ENCODE data around the gene GNPDA1.

GNPDA1 gene

GRCh38 chr5:141994511-141995136 is 18.2 kb downstream of the GNPDA1 start:
- Mint-ChIP-seq H3K27me3 (ENCODE audit: low read depth) (no peaks in the 10 kb centered on the region), H3K36me3 (ENCODE audit: low read depth) (peaks cover 23% of the 10 kb centered on the region), H3K4me1 (ENCODE audit: low read depth) (peaks cover 3% of the 10 kb centered on the region), H3K27ac (no peak overlapping the region), H3K4me3 (no peak overlapping the region), H3K9me3 (no peaks in the 10 kb centered on the region)
- DNase-seq (ENCODE audit: low spot score): no peak

DNA sequence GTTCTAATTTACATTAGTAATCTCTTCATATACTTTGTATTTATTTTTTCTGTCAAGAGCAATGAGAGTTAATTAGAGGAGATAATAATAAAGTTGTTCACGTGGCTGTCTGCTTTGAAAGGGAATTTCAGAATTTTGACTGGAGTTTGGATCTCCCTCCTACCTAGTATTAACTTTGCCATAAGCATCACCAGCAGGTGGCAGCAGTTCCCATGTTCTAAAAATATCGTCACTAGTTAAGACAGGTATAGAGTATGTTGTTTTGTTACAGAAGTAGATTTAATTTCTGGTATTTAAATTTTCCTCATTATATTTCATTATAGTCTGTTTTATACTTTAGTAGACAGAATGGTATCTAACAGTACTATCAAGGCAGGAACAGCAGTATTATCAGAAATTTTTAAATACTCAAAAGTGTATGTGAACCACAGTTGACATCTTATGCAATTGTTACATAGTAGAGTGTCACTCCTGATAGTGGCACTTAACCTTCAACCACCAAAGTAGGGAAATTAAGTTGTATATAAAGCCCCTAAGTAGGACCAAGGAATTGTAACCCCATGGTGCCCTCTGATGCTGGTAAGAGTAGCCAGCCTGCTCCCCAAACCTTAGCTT is 20.4 kb downstream of the GNPDA1 start:
- no peaks in the 10 kb centered on the region for H3K9me3 Mint-ChIP-seq
- DNase-seq (ENCODE audit: low spot score): peak; percentile 57
- peaks cover 26% of the 10 kb centered on the region for H3K36me3 Mint-ChIP-seq (ENCODE audit: low read depth)
- peaks cover 3% of the 10 kb centered on the region for H3K4me1 Mint-ChIP-seq (ENCODE audit: low read depth)
- H3K27me3 Mint-ChIP-seq (ENCODE audit: low read depth): no peaks in the 10 kb centered on the region
- no peak overlapping the region for H3K4me3 Mint-ChIP-seq
- no peak overlapping the region for H3K27ac Mint-ChIP-seq

GRCh38 chr5:141989720-141990119 is 23.1 kb downstream of the GNPDA1 start:
- Mint-ChIP-seq H3K9me3 (no peaks in the 10 kb centered on the region), H3K36me3 (ENCODE audit: low read depth) (peaks cover 29% of the 10 kb centered on the region), H3K27me3 (ENCODE audit: low read depth) (no peaks in the 10 kb centered on the region), H3K4me1 (ENCODE audit: low read depth) (peaks cover 3% of the 10 kb centered on the region), H3K27ac (no peak overlapping the region), H3K4me3 (no peak overlapping the region)
- DNase-seq (ENCODE audit: low spot score): no peak

- no peak overlapping the region for H3K4me3 Mint-ChIP-seq
- H3K27me3 Mint-ChIP-seq (ENCODE audit: low read depth): no peaks in the 10 kb centered on the region
- H3K36me3 Mint-ChIP-seq (ENCODE audit: low read depth): peaks cover 34% of the 10 kb centered on the region
- DNase-seq (ENCODE audit: low spot score): no peak
- no peak overlapping the region for H3K27ac Mint-ChIP-seq
- no peaks in the 10 kb centered on the region for H3K9me3 Mint-ChIP-seq
- no peaks in the 10 kb centered on the region for H3K4me1 Mint-ChIP-seq (ENCODE audit: low read depth)
Observed at GRCh38 chr5:141986072-141986471, 26.8 kb downstream of the GNPDA1 start.

GRCh38 chr5:141982626-141983025 is 30.2 kb downstream of the GNPDA1 start:
- Mint-ChIP-seq H3K4me1 (ENCODE audit: low read depth) (no peaks in the 10 kb centered on the region), H3K36me3 (ENCODE audit: low read depth) (peaks cover 42% of the 10 kb centered on the region), H3K27me3 (ENCODE audit: low read depth) (no peaks in the 10 kb centered on the region), H3K9me3 (no peaks in the 10 kb centered on the region), H3K4me3 (no peak overlapping the region), H3K27ac (no peak overlapping the region)
- no peak for DNase-seq (ENCODE audit: low spot score)

- Mint-ChIP-seq H3K4me1 (ENCODE audit: low read depth) (peaks cover 9% of the 10 kb centered on the region), H3K27me3 (ENCODE audit: low read depth) (no peaks in the 10 kb centered on the region), H3K27ac (no peak overlapping the region), H3K36me3 (ENCODE audit: low read depth) (peaks cover 48% of the 10 kb centered on the region), H3K4me3 (no peak overlapping the region), H3K9me3 (no peaks in the 10 kb centered on the region)
- no peak for DNase-seq (ENCODE audit: low spot score)
Observed at GRCh38 chr5:141978389-141978788, 34.4 kb downstream of the GNPDA1 start.

- Mint-ChIP-seq H3K27ac (no peak overlapping the region), H3K27me3 (ENCODE audit: low read depth) (no peaks in the 10 kb centered on the region), H3K9me3 (no peaks in the 10 kb centered on the region), H3K4me1 (ENCODE audit: low read depth) (peaks cover 13% of the 10 kb centered on the region), H3K4me3 (no peak overlapping the region), H3K36me3 (ENCODE audit: low read depth) (peaks cover 51% of the 10 kb centered on the region)
- DNase-seq (ENCODE audit: low spot score): no peak
Observed at GRCh38 chr5:141976176-141976575, 36.7 kb downstream of the GNPDA1 start.

DNA sequence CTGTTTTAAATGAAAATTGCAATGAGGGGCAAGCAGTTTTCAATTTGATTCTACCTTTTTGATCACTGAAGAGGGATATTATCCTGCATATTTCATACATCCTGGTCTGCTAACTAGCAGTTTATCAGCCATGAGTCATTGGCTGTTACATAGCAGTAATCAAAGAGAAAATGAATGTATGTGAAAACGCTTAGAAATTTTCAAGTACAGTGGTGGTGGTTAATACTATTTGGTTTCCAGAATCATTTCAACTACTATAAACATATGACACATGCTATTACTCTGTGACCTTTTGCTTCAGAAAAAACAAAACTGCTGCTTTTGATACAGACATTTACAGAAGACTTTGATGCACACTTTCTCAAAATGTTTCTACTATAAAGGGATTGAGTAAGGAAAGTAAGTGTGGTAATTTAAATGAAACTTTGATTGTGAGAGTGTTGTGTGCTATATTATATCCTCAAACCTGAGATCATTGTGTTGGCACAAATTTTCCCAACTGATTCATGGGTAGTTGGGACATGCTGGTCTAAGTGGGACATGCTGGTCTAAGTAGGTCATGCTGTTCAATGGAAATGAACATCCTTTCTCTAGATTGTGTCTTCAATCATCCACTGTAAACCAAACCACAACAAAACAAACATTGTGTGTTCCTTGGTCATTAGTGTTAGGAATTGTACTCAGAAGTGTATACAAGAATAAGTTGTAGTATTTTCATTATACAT is 38.8 kb downstream of the GNPDA1 start:
- Mint-ChIP-seq H3K36me3 (ENCODE audit: low read depth) (peaks cover 41% of the 10 kb centered on the region), H3K4me3 (no peak overlapping the region), H3K9me3 (no peaks in the 10 kb centered on the region), H3K27me3 (ENCODE audit: low read depth) (no peaks in the 10 kb centered on the region), H3K4me1 (ENCODE audit: low read depth) (peaks cover 27% of the 10 kb centered on the region), H3K27ac (peak overlapping the region; percentile 63)
- DNase-seq (ENCODE audit: low spot score): no peak

DNA sequence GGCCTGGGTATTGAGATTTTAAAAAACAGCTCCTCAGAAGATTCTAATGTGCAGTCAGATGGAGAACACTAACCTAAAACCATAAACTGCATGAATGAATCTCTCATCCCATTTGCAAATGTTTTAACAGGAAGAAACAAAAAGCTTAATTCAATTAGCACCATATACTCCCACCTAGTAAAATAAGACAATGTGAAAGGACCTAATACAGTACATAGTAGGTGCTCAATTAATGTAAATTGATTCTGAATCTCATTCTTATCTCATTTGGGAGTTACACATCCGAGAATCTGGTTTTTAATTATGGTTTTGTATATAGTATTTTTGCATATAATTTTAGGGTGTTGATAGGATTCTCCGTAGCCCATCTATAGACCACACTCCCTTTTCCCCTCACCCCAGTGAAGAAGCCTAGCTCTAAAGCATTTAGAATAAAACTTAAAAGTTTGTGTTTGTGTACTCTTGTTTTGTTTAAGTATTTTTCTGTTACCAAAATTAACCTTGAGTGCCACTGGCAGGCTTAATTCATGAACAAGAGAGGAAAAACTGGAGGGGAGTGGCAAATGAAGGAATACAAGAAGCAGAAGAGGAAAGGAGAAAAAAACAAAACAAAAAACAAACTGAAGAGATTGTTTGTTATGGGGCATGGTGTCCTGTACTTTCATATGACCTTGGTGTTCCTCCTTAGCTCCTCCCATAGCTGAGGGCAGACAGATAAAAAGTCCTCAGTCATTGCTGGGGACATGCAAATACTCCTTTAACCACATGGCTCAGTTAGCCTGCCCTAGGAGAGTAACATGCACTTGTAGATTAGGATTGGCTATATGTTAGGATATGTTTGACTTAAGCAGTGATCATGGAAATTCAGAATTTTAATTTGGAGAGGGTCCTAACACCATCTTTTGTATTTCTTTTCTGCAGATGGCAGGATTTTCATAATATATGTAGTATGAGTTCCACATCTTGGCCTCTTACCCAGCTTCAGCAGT is 42.8 kb downstream of the GNPDA1 start:
- Mint-ChIP-seq H3K27me3 (ENCODE audit: low read depth) (no peaks in the 10 kb centered on the region), H3K27ac (peak overlapping the region; percentile 98), H3K36me3 (ENCODE audit: low read depth) (peaks cover 30% of the 10 kb centered on the region), H3K4me1 (ENCODE audit: low read depth) (peaks cover 35% of the 10 kb centered on the region), H3K4me3 (peak overlapping the region; percentile 93), H3K9me3 (no peaks in the 10 kb centered on the region)
- DNase-seq (ENCODE audit: low spot score): peak; percentile 28

- DNase-seq (ENCODE audit: low spot score): peak; percentile 97
- H3K27me3 Mint-ChIP-seq (ENCODE audit: low read depth): no peaks in the 10 kb centered on the region
- peak within 1 kb of the TSS; percentile 93 for H3K4me3 Mint-ChIP-seq
- peaks cover 20% of the 10 kb centered on the region for H3K36me3 Mint-ChIP-seq (ENCODE audit: low read depth)
- peaks cover 31% of the 10 kb centered on the region for H3K4me1 Mint-ChIP-seq (ENCODE audit: low read depth)
- H3K9me3 Mint-ChIP-seq: no peaks in the 10 kb centered on the region
- peak within 1 kb of the TSS; percentile 98 for H3K27ac Mint-ChIP-seq
Observed at GRCh38 chr5:141968914-141969608, 43.8 kb downstream of the GNPDA1 start, which contains the start of gene RNF14. TSS of gene RNF14 (plus strand) at chr5:141969105. CDS start at chr5:141973589, 4,484 bp downstream.

DNA sequence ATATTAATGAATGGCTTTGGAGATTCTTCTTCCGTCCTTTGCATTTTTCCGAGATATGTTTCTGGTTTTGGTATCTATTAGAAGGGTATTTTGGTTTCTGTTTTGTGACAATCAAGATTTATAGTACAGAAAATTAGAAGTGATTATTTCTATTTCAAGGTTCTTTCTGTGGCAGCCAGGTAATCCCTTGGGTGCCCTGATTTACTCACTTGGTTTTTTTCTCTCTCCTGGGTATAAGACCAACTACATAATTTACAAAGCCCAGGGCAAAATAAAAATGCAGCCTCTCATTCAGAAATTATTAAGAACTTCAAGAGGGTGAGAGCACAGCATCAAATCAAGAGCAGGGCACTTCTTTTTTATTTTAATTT is 45.9 kb downstream of the GNPDA1 start:
- Mint-ChIP-seq H3K27ac (no peak overlapping the region), H3K36me3 (ENCODE audit: low read depth) (peaks cover 4% of the 10 kb centered on the region), H3K27me3 (ENCODE audit: low read depth) (no peaks in the 10 kb centered on the region), H3K4me1 (ENCODE audit: low read depth) (peaks cover 26% of the 10 kb centered on the region), H3K9me3 (no peaks in the 10 kb centered on the region), H3K4me3 (no peak overlapping the region)
- no peak for DNase-seq (ENCODE audit: low spot score)

- Mint-ChIP-seq H3K27me3 (ENCODE audit: low read depth) (no peaks in the 10 kb centered on the region), H3K9me3 (no peaks in the 10 kb centered on the region), H3K27ac (no peak overlapping the region), H3K36me3 (ENCODE audit: low read depth) (peaks cover 2% of the 10 kb centered on the region), H3K4me3 (no peak overlapping the region), H3K4me1 (ENCODE audit: low read depth) (peaks cover 25% of the 10 kb centered on the region)
- DNase-seq (ENCODE audit: low spot score): no peak
Observed at GRCh38 chr5:141966275-141966962, 46.4 kb downstream of the GNPDA1 start.

DNA sequence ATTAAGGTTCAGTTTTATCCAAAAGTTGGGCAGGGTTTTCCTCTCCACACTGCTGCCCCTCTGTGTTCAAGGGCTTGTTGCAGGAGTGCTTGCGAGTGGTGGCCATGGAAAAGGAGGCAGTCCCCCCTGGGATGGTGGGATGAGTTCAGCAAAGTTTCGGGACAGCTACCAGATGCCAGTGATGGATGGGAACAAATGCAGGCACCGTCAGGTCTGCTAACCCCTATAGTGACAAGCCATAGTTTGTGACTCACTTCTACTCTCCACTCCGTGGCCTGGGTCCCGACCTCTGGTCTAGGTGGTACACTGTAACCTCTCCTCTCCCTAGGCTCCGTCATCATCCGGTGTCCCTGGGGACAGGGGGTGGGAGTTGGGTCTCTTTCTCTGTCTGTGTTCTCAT is 47.8 kb downstream of the GNPDA1 start:
- H3K36me3 Mint-ChIP-seq (ENCODE audit: low read depth): peaks cover 1% of the 10 kb centered on the region
- H3K27ac Mint-ChIP-seq: no peak overlapping the region
- no peaks in the 10 kb centered on the region for H3K9me3 Mint-ChIP-seq
- H3K4me3 Mint-ChIP-seq: no peak overlapping the region
- no peaks in the 10 kb centered on the region for H3K27me3 Mint-ChIP-seq (ENCODE audit: low read depth)
- DNase-seq (ENCODE audit: low spot score): no peak
- H3K4me1 Mint-ChIP-seq (ENCODE audit: low read depth): peaks cover 28% of the 10 kb centered on the region
